Measurements from ENCODE around the gene ACOX3. TPM values are rescaled to one million over a fixed set of nuclear protein-coding genes. Genes with fewer than 3 reads are reported as not detected.

Gene ACOX3
- polyA plus RNA-seq, 3 donors, result 15.9 to 20.6 (median 17.8) TPM

DNA sequence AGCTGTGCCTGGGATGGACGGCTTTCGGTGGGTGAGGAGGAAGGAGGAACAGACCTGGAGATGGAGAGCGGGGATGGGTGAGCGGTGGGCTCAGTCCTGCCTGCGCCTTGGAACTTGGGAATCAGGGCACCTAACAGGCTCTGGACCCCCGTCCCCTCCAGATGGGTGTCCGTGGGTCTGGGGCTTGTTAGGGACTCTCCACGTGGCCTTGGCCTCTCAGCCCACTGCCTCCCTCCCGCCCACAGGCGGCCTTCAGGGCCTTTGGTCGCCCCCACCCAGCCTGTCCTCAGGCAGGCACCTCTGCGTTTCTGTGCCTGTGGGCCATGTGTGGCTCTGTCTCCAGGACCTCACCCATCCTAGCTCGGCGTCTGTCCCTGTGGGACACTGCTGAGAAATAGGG lies 29.0 kb upstream of the ACOX3 start:
- no peak for DNase-seq

DNA sequence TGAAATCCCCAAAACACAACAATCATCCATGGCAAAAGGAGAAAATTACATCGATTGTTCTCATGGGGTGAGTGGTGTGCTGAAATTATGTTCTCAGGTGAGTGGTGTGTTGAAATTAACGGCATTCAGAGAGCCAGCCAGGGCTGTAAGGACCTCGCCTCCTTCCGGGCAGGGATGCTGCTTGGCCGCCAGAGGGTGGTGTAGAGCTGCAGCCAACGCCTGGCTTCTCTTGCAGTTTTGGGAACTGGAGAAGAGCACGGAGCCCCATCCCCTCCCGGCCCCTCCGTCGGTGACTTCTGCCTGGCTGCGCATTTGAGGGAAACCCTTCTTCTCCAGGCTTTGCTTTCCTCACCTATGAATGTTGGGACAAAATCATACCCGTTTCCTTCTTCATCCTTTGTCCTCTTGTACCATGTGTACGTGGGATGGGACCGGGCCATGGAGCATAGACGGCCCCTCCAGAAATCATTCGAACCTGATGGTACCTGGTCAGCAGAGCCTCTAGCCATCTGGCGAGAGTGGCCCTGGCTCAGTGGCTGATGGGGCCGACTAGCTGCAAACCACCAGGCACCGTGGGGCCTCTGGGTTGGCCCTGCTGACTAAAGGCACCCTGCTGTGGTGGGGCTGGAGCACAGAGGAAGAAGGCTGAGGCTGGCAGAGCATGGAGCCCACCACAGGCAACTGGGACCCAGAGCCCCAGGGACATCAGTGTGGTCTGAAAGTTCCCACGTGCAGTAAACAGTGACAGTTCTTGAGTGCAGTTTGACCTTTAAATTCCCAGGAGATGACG lies 28.4 kb upstream of the ACOX3 start:
- DNase-seq, result no peak

GRCh38 chr4:8467016-8467415 lies 26.5 kb upstream of the ACOX3 start:
- DNase-seq, result no peak

- DNase-seq, result no peak
Observed at GRCh38 chr4:8465615-8466611, 25.4 kb upstream of the ACOX3 start.

DNA sequence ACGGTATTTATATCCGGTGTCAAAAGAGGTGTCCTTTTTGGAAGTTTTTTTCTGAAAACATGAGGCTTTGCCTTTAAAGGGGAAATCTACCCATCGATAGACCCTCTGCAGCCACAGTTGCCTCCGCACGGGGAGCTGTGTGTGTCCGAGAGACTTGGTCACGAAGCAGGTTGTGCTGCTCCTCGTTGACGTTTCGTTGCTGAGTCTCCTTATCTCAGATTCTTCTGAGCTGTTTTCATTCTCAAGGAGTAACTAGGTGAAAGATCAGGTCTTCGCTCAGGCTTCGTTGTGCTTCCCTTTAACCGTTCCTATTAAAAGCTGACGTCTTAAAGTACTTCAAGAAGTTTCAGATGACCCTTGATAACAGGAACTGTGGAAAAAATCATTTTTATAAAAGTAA lies 23.9 kb upstream of the ACOX3 start:
- no peak for DNase-seq

DNA sequence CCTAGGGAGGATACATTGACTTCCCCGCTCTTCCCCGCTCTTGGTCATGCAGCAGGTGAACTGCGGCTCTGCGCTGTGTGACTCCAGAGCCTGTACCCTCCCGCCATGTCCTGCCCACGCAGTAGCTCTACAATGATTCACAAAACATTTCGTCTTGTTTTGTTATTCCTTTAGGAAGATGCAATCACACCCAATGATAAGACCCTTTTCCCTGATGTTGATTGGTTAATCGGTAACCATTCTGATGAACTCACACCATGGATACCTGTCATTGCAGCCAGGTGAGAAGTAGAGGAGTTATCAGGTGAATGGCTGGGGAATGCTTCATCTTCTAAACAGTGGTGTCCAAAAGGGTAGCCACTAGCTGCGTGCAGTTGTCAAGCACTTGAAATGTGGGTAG lies 23.3 kb upstream of the ACOX3 start:
- no peak for DNase-seq

DNA sequence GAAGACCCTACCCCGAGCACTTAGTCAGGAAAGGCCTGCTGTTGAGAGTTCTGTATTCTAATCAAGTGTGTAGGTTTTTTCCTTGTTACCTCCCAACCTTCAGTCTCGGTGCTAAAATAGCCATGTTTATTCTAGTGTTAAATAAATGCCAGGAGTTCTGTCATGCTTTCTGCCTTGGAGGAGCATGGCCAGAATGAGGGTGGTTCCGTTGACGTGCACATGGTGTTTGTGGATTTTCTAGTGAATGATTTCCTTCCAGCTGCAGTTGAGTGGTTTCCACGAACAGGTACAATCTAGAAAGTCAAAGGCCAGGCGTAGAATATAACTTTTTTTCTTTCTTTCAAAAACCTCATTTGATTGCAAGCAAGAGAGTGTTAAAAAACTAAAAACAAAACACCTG lies 21.1 kb upstream of the ACOX3 start:
- no peak for DNase-seq

- DNase-seq, result no peak
Observed at GRCh38 chr4:8461086-8461485, 20.6 kb upstream of the ACOX3 start.

DNA sequence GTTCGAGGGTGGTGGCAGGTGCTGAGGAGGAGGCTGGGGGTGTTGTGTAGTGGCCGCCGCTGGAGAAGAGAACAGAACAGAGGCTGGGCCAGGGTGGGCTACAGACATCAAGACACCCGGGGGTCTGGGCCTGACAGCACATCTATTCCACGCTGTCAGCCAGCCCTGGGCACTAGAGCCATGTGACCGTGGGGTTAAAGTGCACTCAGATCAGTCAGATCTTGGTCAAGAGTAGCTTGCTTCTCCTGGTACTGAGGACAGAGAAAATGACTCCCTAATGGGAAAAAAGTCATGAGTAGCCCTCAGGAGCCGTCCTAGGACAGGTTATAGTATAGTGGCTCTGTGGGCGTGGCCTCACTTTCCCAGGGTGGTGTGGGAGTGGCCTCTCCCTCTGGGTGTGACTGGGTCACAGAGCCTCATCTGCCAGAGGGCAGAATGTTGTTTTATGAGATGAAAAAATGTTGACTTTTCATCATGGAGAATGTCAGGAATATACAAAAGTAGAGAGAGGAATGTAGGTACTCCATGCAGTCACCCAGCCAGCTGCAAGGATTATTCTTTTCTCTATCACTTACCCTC lies 19.4 kb upstream of the ACOX3 start:
- no peak for DNase-seq

DNA sequence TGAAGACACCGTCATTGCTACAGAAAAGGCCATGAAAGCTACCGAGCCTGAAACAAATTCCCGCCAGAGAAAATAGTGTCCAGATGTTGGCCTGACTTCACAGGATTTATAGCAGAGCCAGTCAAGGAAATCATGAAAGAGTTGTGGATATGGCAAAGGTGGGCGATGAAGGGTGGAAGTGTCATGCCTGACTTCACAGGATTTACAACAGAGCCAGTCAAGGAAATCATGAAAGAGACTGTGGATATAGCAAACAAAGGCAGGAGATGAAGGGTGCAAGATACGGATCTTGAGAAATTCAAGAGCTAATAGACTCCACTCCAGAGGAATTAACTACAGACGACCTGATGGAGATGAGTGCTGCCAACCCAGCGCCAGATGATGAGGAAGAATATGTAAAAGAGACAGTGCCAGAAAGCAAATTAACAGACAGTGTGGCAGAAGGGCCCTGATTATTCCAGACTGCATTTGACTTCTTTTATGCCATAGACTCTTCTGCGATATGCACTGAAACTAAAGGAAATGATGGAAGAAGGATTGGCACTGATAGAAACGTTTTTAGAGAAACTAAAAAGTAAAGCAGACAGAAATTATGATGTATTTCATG lies 17.2 kb upstream of the ACOX3 start:
- no peak for DNase-seq

DNA sequence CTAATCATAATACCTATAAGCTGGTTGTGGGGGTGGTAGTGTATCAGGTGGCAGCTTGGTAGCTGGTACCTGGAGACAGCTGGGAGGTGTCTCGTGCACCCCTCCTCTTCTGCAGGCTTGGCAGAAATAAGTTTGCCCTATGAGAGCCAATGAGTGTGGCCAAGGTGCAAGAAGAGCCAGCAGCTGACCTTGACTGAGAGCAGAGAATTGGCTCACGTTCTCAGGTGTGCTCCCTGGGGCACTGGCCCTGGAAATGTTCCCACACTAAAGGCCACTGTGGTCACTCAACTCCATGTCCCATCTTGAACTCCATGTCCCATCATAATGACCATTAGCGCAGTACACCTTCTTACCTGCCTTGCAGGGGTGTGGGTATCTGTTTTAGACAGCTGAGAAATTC lies 13.4 kb upstream of the ACOX3 start:
- no peak for DNase-seq

GRCh38 chr4:8451440-8452182 lies 11.1 kb upstream of the ACOX3 start:
- no peak for DNase-seq

DNA sequence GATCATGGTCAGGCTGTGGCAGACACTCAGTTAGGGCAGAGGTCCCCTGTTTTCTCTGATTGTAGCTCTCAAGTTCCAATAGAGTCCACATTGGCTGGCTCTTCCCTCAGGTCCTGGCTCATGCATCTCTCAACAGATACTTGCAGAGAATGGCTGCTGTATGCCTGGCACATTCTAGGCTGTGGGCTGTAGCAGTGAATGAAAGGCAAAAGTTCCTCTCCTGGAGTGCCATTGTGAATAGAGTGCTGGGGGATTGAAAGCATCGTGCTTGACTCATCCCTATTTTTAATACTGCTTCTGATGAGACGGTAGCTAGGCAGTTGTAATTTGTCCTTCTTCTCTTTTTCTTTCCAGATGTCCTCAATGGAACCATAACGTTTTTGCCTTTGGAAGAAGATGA lies 5.6 kb upstream of the ACOX3 start:
- DNase-seq, result no peak

DNA sequence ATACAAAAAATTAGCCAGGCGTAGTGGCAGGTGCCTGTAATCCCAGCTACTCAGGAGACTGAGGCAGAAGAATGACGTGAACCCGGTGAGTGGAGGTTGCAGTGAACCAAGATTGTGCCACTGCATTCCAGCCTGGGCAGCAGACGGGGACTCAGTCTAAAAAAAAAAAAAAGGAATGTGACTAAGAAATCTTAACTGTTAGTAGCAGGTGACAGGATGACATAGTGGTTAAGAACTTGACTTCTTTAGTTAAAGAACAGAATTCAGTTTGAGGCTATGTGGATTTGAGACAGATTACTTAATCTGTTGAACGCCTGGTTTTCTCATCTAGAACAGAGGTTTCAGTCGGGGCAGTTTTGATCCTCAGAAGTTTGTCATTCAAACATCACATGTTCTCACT lies 3.3 kb upstream of the ACOX3 start:
- no peak for DNase-seq

DNA sequence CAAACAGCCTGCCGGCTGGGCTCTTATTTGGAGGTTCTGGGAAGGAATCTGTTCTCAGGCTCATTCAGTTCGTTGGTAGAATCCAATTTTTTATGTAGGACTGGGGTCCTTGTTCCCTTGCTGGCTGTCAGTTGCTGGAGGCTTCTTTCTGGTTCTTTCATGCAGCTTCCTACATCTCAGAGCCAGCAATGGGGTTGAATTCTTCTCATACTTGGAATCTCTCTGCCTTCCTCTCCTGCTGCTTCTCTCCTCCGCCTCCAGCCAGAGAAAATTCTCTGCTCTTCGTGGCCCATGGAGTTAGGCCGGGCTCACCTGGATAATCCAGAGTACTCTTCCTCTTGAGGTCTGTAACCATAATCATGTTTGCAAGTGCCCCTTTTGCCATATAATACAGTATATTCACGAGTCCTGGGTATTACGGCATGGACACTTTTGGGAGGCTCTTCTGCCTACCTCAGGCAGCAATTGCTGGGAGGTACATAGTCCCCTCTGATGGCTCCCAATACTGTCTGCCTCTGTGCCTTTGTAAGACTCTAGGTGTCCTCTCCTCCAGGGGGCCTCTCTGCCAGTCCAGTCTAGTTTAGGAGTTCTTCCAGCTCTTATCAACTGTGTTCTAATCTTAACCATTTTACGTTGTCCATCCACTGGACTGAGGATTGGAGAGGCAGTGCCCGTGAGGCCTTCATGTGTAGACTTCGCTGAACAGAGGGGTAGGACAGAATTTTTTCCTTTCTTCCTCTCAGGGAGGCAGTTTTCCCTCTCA lies 2.3 kb upstream of the ACOX3 start:
- no peak for DNase-seq

DNA sequence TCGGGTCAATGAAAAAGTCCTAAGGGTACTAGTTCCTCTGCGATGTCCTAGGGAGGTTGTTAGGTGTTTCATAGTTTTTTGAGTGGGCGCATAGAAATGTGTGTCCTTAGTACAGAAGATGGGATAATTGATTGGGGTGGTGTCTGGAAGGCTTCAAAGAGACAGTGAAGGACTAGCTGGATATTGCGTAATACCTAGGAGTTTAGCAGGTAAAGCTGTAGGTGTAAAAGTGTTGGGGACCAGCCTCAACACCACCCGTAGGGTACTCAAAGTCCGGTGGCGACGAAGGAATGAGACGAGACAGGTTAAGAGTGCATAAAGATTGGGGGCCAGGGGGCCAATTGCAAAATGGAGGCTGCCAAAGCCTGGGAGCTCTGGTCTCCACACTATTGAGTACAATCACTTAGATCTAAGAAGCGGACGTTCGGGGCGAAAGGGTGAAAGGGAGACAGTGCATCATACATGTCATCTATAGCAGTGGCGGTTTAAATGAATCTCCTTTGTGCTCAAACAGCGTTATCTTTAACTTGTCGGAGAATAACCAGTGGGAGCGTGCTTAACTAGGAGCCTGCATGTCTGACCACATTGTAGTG lies 1.1 kb upstream of the ACOX3 start:
- no peak for DNase-seq

DNA sequence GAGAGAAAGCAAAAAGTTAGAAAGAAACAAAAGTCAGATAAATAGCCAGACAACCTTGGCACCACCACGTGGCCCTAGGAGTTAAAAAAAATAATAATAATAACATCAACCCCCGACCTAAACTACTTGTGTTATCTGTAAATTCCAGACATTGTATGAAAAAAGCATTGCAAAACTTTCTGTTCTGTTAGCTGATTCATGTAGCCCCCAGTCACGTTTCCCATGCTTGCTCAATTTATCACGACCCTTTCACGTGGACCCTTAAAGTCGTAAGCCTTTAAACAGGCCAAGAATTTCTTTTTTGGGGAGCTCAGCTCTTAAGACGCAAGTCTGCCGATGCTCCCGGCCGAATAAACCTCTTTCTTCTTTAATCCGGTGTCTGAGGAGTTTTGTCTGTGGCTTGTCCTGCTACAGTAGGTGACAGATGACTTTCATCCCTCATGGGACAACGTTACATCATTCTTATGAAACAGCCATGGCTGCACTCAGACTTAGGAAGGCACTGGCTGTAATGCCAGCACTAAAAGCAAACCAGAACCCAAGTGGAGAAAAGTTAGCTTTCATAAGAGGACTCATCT lies 520 bp downstream of the ACOX3 start:
- peak; percentile 36 for DNase-seq

DNA sequence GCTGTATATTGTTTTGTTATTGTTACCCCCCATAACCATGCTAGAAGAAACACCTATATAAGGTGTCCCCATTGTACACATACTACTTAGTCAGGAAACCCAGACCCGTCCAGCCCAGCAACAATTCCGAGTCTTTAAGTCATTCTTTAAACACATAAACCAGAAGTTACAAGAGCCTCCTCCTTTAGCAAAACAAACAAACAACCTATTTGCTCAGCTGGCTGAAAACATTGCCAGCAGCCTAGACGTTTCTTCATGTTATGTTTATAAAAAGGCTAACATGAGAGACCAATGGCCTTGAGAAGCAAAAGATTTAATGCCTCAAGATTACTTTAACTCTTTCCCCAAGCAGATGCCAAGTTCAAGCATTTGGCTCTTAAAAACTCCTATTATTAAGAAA lies 1.4 kb downstream of the ACOX3 start:
- no peak for DNase-seq

DNA sequence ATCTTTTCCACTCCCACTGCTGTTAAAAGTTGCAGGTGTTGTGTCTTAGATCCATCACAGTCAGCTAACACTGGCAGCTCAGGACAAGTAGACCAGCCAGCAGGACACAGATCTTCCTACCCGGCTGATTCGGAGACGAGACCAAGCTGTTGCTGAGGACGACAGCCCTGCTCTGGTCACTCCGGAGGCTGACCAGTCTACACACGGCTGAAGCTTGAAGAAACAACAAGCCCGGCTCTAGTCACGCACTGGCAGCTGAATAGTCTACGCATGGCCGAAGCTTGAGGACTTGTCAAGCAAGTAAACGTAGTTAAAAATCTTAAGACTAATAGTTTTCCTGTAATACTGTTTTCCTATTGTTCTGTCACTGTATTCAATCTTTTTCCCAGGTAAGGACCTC lies 1.8 kb downstream of the ACOX3 start:
- no peak for DNase-seq

DNA sequence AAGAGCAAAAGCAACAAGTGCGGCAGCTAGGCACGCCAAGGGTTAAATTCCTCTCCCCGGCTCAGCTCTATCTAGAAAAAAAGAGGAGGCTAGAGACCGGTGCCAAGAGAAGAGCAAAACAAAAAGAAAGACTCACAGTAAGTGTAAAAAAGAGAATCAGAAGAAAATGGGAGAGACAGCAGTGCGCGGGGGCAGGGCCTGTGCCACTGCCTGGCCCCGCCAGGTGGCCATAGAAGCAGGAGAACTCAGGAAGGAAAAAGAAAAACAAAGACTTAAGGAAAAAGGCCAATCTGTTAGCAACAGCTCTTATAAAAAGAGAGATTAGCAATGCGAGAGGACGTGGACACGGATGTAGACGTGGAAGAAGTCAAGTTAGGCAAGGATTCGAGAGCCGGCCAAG lies 3.2 kb downstream of the ACOX3 start:
- no peak for DNase-seq

Measured in renal pelvis (tissue), 4 donors.